Kidney (tissue), 14 donors: Measurements from ENCODE around the gene SLC43A1. TPM values are rescaled to one million over a fixed set of nuclear protein-coding genes. Genes with fewer than 3 reads are reported as not detected.

Source experiments
- DNase-seq, 5 donors: peaks; one replicate each; pipeline ENCODE4 v3.0.0-alpha.2; 2013 to 2020
- FAIRE-seq: peaks from 2 replicates; lab custom pipeline; 2012; peaks lifted over from hg19 to GRCh38; lab: Jason Lieb, UNC
- H3K27ac ChIP-seq, 2 donors: one replicate each; pipeline ENCODE4 v1.7.0; 2013; ENCODE audit warnings: low read depth in 2 of 2, low read length in 2 of 2, inconsistent platforms in 1 of 2
- H3K27me3 ChIP-seq: one replicate; pipeline ENCODE4 v1.7.1; 2013; ENCODE audit warnings: low read length, inconsistent platforms; ENCODE audit not compliant: control insufficient read depth, insufficient read depth
- H3K36me3 ChIP-seq, 3 donors: one replicate each; pipeline versions ENCODE4 v1.7.0 to v1.7.1; 2013; ENCODE audit warnings: low read length in 3 of 3, control low read depth in 1 of 3, inconsistent platforms in 1 of 3; ENCODE audit not compliant: insufficient read depth in 3 of 3, control insufficient read depth in 2 of 3
- H3K4me1 ChIP-seq, 3 donors: one replicate each; pipeline versions ENCODE4 v1.7.0 to v1.7.1; 2013; ENCODE audit warnings: low read length in 3 of 3, inconsistent platforms in 1 of 3, low read depth in 1 of 3; ENCODE audit not compliant: control insufficient read depth in 2 of 3, insufficient read depth in 2 of 3
- H3K4me3 ChIP-seq, 3 donors: one replicate each; pipeline versions ENCODE4 v1.7.0 to v1.8.1; 2013; ENCODE audit warnings: low read length in 3 of 3, control low read depth in 1 of 3, inconsistent platforms in 1 of 3
- H3K9ac ChIP-seq, 3 donors: one replicate each; pipeline versions ENCODE4 v1.7.0 to v1.7.1; 2013; ENCODE audit warnings: low read length in 3 of 3, control low read depth in 1 of 3, inconsistent platforms in 1 of 3
- H3K9me3 ChIP-seq, 3 donors: one replicate each; pipeline versions ENCODE4 v1.7.0 to v1.7.1; 2013; ENCODE audit warnings: low read length in 3 of 3, control low read depth in 1 of 3, inconsistent platforms in 1 of 3; ENCODE audit not compliant: control insufficient read depth in 2 of 3, insufficient read depth in 1 of 3
- intact Hi-C: fragments of 100-400 bp; cut with DNase I; formaldehyde crosslinking; loops from one replicate; pipeline ENCODE4 v1.11.1; 2022
- polyA plus RNA-seq: library from polyadenylated mRNA; stranded (reverse); fragments of 350-450 nt; fragmentation: Illumina TruSeq; extraction: RNeasy Lipid Tissue Mini Kit (QIAGEN cat#74804); gene quantifications from one replicate; pipeline ENCODE4 v1.2.3, GENCODE V29; 2014; ENCODE audit warnings: low read depth, low replicate concordance; ENCODE audit not compliant: insufficient read depth
- total RNA-seq: library from RNA; stranded (reverse); fragmentation: NEBNext Ultra II Directional; extraction: Animal tissue kit (Norgen Biotek cat#: 25700); gene quantifications from one replicate; pipeline ENCODE4 v1.2.1, GENCODE V29; 2021
- TF ChIP-seq, protein P1 (sequence below): IDR thresholded peaks from 3 replicates; pipeline ENCODE4 v1.5.1; 2012; ENCODE audit warnings: mild to moderate bottlenecking, moderate library complexity, borderline replicate concordance; ENCODE audit not compliant: insufficient read depth; ENCODE audit errors: extremely low read depth
- donor health status: control.
- donor health status: control.
- donor health status: control.
- donor health status: control.
- donor health status: control.
- donor health status: DM: yes; HTN: yes; CAD: no.
- donor health status: Normal renal cell carcinoma (clear cell type).

The SLC43A1 gene
- total and polyA plus RNA-seq, 2 donors from 2014 or later, result 4.1 to 16.6 TPM

DNA sequence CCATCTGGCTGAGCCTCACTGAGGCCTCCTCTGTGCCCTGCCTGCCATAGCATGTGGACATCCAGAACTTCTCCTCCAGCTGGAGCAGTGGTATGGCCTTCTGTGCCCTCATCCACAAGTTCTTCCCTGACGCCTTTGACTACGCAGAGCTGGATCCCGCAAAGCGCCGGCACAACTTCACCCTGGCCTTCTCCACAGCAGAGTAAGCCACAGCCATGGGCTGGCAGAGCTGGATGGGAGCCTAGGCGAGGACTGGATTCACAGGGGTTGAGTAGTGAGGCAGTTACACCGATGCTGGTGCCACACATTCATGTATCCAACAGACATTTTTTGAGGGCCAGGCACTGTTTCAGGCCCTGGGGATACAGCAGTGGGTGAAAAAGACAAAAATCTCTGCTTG, 30.9 kb upstream of the SLC43A1 start:
- intact Hi-C loops, result no loop called here
- DNase-seq (no peak), FAIRE-seq (no peak)
- no peaks in the 10 kb centered on the region for H3K27me3 ChIP-seq
- H3K27ac ChIP-seq, result no peak overlapping the region
- no peak overlapping the region for H3K4me3 ChIP-seq
- H3K4me1 ChIP-seq, result no peaks in the 10 kb centered on the region
- TF ChIP-seq, protein P1, sequence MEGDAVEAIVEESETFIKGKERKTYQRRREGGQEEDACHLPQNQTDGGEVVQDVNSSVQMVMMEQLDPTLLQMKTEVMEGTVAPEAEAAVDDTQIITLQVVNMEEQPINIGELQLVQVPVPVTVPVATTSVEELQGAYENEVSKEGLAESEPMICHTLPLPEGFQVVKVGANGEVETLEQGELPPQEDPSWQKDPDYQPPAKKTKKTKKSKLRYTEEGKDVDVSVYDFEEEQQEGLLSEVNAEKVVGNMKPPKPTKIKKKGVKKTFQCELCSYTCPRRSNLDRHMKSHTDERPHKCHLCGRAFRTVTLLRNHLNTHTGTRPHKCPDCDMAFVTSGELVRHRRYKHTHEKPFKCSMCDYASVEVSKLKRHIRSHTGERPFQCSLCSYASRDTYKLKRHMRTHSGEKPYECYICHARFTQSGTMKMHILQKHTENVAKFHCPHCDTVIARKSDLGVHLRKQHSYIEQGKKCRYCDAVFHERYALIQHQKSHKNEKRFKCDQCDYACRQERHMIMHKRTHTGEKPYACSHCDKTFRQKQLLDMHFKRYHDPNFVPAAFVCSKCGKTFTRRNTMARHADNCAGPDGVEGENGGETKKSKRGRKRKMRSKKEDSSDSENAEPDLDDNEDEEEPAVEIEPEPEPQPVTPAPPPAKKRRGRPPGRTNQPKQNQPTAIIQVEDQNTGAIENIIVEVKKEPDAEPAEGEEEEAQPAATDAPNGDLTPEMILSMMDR, result no peak
- no peaks in the 10 kb centered on the region for H3K9me3 ChIP-seq
- H3K9ac ChIP-seq, result no peak overlapping the region
- peaks cover 0 to 4% (median 0%) of the 10 kb centered on the region in 3 donors for H3K36me3 ChIP-seq

DNA sequence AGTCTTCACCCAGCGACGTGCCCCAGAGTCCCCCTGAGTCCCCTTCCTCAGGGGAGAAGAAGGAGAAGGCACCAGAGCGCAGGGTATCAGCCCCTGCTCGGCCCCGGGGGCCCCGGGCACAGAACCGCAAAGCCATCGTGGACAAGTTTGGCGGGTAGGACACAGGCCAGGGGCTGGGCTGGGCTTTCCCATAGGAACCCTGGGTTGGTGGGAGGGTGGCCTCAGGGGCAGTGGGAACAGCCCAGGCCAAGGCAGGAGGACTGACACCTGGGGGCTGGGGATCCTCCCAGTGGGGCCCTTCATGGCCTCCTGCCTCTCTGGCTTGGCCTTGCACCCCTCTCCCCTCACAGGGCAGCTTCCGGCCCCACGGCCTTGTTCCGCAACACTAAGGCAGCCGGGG, 30.4 kb upstream of the SLC43A1 start:
- FAIRE-seq (no peak), DNase-seq (no peak)
- H3K27me3 ChIP-seq, result no peaks in the 10 kb centered on the region
- intact Hi-C loops, result no loop called here
- H3K4me1 ChIP-seq, result no peaks in the 10 kb centered on the region
- H3K27ac ChIP-seq, result no peak overlapping the region
- TF ChIP-seq, protein P1, result no peak
- H3K4me3 ChIP-seq, result no peak overlapping the region
- H3K9me3 ChIP-seq, result no peaks in the 10 kb centered on the region
- H3K36me3 ChIP-seq, result peaks cover 0 to 4% (median 0%) of the 10 kb centered on the region in 3 donors
- no peak overlapping the region for H3K9ac ChIP-seq

DNA sequence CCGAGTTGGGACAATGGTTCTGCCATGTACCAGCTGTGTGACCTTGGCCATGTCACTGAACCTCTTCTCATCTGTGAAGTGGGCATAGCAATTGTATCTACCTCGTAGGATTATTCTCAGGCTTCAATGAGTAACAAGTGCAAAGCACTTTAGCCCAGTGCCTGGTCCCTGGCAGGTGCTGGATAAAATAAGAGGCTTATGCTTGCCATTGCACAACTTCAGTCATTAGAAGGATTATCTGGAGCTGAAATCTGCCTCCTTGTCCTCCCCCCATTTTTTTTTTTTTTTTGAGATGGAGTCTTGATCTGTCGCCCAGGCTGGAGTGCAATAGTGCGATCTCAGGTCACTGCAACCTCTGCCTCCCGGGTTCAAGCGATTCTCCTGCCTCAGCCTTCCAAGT, 29.1 kb upstream of the SLC43A1 start:
- Histone ChIP-seq H3K27me3 (no peaks in the 10 kb centered on the region), H3K4me3 (no peak overlapping the region), H3K9ac (no peak overlapping the region), H3K27ac (no peak overlapping the region), H3K9me3 (no peaks in the 10 kb centered on the region), H3K36me3 (peaks cover 0 to 1% (median 0%) of the 10 kb centered on the region in 3 donors), H3K4me1 (no peaks in the 10 kb centered on the region)
- FAIRE-seq (no peak), DNase-seq (no peak)
- TF ChIP-seq, protein P1, result no peak
- intact Hi-C loops, result no loop called here

DNA sequence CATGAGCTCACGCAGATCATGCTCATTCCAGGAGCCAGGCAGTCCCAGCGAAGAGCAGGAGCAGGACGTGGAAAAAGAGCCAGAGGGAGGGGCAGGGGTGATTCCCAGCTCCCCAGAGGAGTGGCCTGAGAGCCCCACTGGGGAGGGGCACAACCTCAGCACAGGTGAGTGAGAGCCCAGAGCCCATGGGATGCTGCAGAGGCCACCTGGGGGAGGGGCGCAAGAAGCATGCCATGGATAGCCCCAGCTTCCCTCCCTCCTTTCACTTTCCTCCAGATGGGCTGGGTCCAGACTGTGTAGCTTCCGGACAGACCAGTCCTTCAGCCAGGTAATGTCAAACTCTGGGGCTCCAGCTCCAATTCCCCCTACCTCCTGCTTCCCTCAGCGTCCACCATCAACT, 28.1 kb upstream of the SLC43A1 start:
- TF ChIP-seq, protein P1, result no peak
- Histone ChIP-seq H3K9ac (no peak overlapping the region), H3K4me3 (no peak overlapping the region), H3K27ac (no peak overlapping the region), H3K27me3 (no peaks in the 10 kb centered on the region), H3K9me3 (no peaks in the 10 kb centered on the region), H3K4me1 (no peaks in the 10 kb centered on the region), H3K36me3 (no peaks in the 10 kb centered on the region)
- FAIRE-seq, result no peak
- intact Hi-C loops, result no loop called here
- DNase-seq, result no peak
